GM19397 (cell line): ENCODE results near the gene ETFA.
A peak's percentile ranks its signal among the peaks of the same experiment; 100 is the strongest.
"Not testable (repeated sequence)": the region's sequence is repeated elsewhere in the genome, so short reads cannot be mapped to it uniquely, and the experiment has no call there.

Experiments
- ATAC-seq: cut with Tn5 transposase; IDR thresholded peaks from one replicate; pipeline ENCODE4 v1.9.1; 2021; ENCODE audit warnings: mild to moderate bottlenecking, moderate library complexity; ENCODE audit not compliant: unreplicated experiment

The ETFA gene

DNA sequence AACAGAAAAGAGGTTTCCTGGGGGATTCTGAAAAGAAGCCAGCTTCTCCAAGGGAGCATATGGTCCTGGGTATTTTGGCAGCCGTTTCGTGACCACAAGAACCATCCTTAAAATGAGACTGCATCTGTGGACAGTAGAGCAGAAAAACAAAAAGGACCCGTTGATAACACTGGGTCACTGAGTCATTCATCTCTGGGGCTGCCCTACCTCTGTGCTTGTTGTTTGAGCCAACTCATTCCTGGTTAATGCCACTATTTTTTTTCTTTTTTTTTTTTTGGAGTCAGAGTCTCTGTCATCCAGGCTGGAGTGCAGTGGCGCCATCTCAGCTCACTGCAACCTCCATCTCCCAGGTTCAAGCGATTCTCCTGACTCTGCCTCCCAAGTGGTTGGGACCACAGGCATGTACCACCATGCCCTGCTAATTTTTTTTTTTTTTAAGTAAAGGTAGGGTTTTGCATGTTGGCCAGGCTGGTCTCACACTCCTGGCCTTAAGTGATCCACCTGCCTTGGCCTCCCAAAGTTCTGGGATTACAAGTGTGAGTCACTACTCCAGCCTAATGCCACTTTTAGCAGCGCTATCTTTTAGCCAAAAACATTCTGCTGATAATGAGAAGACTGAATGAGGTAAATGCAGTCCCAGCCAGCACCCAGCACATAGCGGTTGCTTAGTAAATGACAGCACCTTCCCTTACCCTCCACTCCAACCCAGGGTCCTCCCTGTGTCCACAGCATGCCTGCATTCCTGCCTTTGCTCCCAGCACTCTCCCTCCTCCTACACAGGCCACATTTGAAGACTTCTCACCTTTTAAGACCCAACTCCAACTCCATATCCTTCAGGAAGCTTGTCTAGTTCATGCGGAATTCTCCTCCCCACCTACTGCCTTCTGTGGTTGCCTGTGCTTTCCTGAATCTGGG, 16.2 kb upstream of the ETFA start:
- no peak for ATAC-seq

DNA sequence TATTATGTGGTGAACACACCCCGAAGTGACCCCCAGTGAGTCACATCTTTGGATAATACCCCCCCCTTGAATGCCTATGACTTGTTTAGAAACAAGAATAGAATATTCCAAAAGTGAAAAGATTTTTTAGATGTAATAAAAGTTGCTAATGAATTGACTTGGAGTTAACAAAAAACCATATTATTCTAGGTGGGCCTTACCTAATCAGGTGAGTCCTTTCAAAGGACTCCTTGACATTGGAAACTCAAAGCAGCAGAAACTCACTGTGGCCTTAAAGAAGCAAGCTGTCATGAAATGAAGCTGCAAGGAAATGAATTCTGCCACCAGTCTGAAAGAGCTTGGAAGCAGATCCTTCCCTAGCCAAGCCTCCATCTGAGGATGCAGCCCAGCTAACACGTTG, 14.4 kb upstream of the ETFA start:
- ATAC-seq: no peak

DNA sequence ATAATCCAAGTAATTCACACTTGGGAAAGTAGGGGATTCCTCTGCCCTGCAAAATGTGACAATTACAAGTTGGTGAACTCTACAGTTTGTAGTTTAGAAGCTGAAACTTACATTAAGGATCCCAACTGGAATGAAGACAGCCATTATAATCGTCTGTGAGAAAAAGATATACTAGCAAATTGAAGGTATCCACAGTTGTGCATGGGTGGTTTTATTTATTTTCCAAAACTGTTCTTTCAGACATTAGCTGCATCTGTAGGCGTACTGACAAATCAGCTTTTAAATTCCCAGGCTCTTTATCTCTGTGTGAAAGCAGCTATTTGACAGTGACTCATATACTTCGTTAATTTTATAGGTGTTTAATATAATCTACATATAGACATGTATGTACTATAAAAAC, 12.8 kb upstream of the ETFA start:
- no peak for ATAC-seq

DNA sequence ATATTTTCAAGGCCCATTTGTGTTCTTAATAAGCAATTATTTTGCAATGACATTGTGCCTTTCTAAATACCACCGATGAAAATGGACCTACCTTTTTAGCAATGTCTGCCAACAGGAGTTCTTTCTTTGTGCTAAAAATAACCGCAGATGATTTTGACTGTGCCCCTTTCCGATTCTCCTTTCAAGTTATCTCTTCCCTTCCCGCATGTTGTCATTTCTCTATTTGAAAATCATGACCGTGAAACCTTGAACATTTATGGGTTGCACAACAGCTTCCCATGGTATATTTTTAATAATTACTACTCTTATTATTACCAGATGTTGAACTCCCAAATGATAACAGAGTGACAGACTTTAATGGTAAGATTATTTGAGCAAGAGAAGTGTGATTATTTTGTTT, 10.3 kb upstream of the ETFA start:
- ATAC-seq: no peak

DNA sequence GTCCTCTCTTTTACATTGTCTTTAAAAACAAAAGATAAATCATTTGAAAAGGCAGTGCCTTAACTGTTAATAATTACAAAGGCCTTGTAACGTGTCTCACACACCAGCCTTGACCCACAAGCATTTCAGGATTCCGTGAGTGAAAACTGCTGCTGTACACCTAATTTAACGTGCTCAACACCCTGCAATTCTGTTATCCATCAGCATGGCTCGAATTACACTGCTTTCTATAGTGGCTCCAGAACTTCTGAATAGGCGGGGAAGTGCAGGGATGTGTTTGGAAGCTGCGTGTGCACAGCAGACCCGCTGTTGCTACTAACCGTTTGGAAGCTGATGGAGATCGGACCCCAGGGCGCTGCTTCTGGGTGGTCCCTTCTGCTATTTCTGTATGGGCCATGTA, 9.9 kb upstream of the ETFA start:
- ATAC-seq: no peak

DNA sequence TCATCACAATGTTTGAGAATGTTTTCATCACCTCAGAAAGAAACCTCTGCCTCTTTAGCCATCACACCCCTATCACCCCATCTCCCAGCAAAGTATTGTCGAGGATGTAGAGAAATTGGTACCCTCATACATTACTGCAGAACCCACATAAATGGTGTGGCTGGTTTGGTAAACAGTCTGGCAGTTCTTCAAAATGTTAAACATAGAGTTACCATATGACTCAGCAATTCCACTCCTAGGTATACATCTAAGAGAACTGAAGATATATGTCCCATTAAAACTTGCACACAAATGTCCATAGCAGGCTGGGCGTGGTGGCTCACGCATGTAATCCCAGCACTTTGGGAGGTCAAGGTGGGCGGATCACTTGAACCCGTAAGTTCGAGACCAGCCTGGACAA, 8.7 kb upstream of the ETFA start:
- ATAC-seq: no peak

DNA sequence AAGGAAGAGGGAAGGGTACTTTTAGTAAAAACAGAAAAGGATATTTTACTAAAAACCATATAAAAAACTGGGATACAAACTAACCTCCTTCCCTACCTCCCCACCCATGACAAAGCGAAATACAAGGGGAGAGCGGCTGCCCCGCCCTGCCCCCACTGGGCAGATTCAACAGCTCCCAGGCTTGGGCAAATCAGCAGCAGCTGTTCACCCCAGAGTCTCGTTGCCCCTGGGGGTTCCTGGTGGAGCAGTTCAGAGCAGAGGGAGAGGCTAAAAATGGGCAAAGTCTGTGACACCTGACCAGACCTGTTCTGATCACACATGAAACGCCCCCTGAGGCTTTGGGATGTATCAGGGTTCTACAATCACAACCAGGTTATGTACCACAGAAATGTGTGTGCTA, 2.5 kb upstream of the ETFA start:
- ATAC-seq: no peak

DNA sequence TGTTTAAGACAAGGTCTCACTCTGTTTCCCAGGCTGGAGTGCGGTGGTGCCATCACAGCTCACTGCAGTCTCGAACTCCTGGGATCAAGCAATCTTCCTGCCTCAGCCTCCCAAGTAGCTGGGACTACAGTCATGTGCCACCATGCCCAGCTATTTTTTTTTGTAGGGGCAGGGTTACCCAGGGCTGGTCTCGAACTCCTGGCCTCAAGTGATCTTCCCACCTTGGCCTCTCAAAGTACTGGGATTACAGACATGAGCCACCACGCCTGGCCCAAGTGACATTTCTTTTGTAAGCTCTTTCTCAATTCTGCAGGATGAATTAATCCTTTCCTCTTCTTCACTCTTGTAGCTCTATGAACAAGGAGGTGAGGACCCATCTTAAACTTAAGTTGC, 1.9 kb upstream of the ETFA start:
- not testable (repeated sequence) for ATAC-seq

DNA sequence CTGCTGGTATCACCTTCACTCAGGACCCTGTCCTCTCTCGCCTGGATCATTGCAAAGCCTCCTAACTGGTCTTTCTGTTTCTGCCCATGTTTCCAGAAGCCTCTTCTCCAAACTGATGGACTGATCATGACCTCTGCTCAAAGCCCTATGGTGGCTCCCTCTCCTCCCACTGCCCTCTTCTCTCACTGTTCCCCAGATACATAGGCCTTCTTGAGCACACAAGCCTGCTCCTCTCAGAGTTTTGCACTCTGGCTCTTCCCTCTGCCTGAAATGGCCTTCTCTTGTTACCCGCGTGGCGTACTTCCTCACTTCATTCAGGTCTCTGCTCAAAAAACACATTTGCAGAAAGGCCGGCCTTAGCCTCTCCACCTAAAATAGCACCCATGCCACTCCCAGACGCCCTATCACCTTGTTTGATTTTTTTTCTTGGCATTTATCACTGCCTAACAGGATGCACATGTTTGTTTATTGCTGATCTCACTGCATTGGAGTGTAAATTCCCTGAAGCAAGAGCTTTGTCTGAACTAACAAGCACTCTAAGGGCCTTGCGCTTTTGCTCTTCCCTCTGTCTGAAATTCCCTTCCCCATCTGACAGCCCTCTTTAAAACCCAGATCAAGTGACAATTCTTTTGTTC, 1.4 kb upstream of the ETFA start:
- ATAC-seq: no peak

DNA sequence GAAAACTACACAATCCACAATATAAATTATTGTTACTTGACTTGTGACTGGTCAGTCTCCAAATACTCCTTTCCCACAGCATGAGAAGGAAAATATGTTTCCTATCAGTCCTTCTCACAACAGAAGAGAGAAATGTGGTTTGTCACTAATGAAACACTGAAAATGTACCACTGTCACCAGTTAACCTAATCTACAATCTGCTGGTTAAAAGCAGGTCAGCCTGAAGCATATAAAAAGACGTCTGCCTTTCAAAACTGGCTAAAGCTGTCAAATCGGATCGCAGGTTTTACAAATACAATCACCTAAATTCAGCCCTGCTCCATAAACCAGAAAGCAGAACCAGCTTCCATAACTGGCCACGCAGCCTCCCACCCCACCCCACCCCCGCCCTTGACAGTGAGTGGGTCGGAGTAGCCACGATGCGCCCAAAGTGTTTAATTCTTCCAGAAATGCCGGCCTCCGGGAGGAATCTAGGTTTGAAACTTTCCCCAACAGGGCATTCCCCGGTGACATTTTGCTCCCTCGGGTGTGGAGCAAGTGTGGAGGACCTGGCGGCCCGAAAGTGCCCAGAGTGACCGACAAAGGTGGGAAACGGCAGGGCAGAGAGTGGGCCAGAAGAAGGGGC, 682 bp downstream of the ETFA start:
- peak; percentile 14 for ATAC-seq

DNA sequence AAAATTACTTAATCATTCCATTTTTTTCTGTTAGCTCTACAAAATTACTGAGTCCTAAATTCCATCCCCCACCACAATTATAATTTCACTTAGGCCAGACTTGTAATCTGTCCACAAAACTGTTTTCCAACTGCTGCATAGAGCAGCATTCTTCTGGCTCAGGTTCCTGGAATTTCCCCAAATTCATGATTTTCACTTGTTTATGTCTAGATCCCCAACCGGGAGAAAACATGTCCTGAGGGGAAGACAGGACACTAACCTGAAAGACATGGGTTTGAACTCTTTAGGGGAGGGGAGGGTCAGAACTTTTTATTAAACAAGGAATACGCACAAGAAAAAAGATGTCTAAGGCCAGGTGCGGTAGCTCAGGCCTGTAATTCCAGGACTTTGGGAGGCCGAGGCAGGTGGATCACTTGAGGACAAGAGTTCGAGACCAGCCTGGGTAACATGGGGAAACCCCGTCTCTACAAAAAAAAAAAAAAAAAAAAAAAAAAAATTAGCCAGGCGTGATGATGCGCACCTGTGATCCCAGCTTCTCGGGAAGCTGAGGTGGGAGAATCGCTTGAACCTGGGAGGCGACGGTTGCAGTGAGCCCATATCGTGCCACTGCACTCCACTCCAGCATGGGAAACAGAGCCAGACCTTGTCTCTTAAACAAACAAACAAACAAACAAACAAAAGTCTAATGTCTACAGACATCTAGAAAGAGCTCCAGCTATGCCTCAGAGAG, 1.5 kb downstream of the ETFA start:
- ATAC-seq: no peak

DNA sequence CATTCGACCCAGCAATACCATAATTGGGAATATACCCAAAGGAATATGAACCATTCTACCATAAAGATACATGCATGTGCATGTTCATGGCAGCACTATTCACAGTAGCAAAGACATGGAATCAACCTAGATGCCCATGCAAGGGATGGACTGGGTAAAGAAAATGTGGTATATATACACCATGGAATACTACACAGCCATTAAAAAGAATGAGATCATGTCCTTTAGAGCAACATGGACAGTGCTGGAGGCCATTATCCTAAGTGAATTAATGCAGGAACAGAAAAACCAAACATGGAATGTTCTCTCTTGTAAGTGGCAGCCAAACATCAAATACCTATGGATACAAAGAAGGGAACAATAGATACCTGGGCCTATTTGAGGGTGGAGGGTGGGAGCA, 7.4 kb downstream of the ETFA start:
- no peak for ATAC-seq

DNA sequence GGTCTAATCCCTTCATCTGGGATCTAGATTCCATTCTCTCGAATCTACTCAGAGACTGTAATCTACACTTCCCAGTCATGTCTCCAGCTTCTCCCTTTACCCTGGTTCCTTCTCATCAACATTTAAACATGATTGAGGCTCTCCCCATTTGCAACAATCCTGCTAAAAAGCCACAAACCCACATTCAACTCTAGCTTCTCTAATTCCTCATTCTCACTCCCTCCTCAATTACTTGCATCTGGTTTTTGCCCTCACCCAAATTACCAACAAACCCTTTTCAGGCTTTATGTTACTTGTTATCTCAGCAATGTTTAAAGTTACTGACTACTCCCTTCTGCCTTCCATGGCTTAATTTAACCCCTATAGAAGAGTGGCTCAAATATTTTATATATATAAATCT, 11.5 kb downstream of the ETFA start:
- no peak for ATAC-seq

DNA sequence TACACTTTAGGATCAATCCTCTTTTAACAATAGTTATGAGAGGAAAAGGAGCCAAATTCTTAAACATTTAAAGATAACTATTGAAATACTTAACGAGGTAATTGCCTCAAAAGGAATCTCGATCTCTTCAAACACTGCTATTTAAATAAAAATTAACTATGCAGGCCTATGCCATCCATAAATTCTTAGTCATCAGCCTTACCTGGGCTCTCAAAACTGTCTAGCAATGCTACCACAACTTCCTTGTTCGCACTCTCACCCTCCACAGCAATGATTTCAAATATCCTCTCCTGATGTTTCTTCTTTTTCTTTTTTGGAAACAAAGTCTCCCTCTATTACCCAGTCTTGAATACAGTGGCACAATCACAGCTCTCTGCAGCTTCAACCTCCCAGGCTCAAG, 12.3 kb downstream of the ETFA start:
- ATAC-seq: no peak

DNA sequence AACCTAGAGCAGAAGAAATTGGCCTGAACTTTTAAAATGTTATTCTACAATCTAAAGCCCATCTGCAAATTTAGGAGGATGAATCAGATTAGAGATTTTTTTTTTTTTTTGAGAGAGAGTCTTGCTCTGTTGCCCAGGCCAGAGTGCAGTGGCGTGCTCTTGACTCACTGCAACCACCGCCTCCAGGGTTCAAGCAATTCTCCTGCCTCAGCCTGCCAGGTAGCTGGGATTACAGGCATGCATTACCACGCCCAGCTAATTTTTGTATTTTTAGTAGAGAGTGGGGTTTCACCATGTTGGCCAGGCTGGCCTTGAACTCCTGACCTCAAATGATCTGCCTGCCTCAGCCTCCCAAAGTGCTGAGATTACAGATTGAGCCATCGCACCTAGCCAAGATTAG, 13.3 kb downstream of the ETFA start:
- not testable (repeated sequence) for ATAC-seq

DNA sequence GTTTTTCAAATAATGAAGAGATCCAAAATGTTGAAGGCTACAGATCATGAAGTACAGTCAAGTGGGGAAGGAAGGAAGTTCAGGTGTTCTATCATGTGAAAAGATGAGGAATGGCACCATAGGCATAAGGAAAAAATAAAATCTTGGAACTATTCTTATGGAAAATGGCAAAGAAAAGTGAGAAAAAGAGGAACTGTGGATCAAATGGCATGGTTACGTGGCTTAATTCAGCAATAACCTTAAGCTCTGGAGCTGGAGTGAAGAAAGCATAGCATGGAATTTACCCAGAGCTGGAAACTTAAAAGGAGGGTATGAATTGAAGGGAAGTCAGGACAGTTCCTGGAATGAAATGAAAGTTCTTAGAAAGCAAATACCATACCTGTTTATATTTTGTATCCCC, 14.4 kb downstream of the ETFA start:
- no peak for ATAC-seq

DNA sequence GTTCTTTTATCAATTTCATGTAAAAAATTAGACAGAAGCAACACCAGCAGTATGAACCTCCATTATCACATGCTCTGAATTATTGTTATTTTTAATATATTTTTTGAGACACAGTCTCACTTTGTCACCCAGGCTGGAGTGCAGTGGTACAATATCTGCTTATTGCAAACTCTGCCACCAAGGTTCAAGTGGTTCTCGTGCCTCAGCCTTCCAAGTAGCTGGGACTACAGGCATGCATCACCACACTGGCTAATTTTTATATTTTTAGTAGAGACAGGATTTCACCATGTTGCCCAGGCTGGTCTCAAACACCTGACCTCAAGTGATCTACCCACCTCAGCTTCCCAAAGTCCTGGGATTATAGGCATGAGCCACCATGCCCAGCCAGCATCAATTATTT, 16.8 kb downstream of the ETFA start:
- ATAC-seq: not testable (repeated sequence)

DNA sequence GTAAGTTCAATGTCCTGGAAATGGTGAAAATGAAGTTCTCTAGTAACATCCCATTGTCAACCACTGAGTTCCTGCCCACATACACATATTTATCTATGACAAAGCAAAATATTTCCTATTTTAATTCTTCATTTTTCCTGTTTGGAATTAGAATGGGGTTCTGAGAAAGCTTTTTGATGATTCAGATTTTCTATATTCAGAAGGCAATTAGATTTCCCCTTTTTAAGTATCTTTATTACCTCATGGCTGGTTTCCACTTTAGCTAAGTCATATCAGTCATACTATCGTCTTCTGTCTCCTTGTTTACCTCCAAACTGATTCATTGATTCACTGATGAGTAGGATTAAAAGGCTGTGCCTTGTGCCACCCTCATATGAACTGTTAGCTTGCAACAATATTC, 17.9 kb downstream of the ETFA start:
- no peak for ATAC-seq

DNA sequence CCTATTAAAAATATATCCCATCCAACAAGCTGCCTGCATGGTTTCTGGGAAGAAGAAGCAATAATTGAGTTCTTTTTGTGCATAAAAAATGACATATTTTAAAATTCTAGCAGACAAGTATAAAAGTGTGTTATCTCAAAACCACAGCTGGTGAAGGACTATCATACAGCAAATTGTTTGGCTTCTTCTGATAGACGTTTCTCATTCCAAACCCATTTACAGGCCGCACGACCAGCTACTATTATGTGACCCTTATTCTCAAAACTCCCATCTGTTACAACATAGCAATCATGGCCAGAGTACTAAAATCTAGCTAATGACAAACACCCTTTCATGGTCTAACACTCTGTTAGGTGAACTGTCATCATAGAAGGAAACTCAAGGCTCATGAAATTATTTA, 21.7 kb downstream of the ETFA start:
- ATAC-seq: no peak

DNA sequence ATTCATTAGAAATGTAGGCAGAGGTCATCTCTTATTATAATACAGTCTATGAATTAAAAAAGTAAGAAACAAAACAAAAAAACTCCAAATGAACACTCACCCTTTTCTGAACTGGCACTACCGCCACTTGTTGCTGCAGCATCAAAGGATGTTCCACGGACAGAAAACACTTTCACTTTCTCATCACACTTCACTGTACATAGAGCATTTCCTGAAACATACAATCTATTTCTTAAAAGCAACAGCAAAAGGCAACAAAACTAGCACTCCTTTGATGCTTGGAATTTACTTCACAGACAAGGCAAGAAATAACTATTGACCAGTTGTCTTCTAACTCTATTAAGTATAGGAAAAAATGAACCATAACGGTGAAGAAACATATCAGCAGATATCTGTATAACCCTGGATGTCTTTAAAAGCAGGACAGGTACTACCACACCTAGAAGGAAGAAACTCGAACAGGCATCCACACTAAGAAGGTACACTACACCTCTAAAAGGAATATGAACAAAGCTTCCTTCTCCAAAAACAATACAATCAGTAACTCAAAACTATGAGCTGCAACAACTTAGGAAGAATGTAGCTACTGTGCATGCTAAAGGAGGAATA, 24.9 kb downstream of the ETFA start:
- ATAC-seq: no peak

DNA sequence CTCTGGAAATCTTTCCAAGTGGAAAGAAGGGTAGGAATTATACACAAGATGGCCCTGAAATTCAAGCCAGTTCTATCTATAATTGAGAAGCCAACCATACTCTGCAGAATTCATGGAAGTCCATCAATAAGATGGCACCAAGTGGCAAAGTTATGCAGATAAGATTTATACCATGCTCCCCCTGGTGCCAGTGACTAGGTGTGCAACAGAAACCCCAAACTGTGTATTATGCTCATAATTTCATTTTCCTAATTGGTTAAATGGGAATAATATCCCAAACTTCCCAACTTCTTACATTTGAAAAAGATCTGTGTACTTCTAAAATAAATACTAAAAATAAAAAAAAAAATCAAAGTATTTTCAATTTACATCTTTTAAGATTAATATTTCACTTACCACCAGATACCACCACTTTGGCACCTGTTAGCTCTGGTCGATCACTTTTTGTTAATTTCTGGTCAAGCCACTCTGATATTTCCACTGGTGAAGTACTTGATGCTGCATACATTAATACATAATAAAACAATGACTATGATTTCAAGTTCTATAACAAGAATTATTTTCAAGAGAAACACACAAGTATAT, 25.9 kb downstream of the ETFA start:
- ATAC-seq: no peak
